Stimulated activated CD8-positive, alpha-beta memory T cell treated with anti-CD3 and anti-CD28 coated beads, Interleukin-7, amount 100 ng/mL, for 48 hours (primary cell): ENCODE data around the gene BCAS3.
"Not testable (repeated sequence)": the region's sequence is repeated elsewhere in the genome, so short reads cannot be mapped to it uniquely, and the experiment has no call there.

Experiments used
- DNase-seq, 2 donors: peaks; one replicate each; pipeline ENCODE4 v3.0.0-alpha.2; 2020; ENCODE audit warnings: low read depth in 1 of 2; ENCODE audit errors: extremely low read depth in 1 of 2

Gene BCAS3

DNA sequence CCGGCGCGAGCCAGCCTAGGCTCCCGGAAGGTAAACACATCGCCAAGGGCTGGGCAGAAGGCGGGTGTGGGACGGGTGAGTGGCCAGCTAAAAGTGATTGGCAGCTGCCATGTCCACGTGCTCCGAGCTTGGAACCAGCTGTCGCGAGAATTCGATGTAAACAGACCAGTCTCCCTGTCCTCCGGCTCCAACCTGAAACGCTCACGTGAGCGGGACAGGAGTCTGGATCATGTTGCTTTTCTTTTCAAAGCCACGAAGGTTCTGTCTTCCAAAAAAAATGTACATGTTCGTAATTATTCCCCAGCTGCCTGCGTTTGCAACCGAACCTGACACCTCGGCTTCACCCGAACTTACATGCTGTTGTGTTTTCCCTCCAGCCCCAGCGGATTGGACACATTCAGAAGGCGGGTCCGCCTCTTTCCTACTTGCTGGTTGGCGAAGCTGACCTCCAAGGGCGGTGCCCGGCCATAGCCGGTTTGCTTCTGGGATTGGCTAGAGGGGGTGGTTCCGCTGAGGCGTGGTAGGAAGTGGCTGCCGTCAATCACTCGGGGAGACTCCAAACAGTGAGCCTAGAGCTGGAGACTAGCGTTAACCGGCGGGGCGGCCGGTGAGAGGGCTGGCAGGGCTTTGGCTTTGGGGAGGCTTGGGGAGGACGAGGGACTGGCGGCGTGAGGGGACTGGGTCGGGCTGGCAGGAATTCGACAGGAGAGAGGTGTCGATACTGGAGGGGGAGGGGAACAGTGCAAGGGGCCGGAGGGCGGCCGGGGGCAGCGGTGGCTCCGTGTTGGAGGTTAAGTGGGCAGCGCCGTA is at the start of gene BCAS3:
BCAS3 (plus strand) TSS at position 544 of the 810 bp plus-strand sequence.
- peak; percentile 90 to 98 for DNase-seq

DNA sequence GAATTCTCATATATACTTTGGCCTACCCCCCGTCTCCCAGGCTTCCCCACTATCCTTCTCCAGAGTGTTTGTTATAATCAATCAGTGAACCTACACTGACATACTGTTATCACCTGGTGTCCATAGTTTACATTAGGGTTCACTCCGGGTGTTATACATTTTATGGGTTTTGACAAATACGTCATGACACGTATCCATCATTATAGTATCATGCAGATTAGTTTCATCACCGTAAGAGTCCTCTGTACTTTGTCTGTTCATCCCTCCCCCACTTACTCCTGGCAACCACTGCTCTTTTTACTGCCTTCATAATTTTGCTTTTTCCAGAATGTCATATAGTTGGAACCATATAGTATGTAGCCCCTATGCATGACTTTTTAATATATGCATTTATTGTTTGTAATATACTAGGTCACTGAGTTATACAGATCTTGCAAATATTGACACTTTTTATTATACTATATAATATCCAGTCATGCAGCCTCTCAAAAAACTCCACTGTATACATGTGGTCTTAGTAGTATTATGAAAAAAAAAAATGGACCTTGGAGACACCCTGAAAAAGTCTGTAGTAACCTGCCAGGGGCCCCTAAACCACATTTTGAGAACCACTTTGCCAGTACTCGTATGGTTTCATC is 49.3 kb upstream of the BCAS3 start:
- DNase-seq: no peak

DNA sequence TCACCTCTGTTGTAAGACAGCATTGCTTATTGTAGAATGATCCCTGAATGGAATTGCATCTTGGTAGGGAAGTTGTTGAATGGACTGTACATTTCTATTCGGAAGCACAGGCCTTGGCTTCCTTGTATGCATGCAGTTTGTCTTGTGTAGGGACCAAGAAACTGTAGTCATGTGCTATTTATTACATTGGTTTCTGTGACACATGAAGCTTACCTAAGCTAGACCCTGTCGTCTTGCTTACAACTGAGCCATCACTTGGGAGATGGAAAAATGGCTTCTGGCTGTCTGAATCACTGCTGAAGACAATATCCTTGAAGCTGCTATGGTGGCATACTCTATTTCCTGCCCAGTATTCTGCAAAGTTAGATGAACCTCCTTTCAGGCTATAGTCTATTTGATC is 48.5 kb upstream of the BCAS3 start:
- DNase-seq: no peak

DNA sequence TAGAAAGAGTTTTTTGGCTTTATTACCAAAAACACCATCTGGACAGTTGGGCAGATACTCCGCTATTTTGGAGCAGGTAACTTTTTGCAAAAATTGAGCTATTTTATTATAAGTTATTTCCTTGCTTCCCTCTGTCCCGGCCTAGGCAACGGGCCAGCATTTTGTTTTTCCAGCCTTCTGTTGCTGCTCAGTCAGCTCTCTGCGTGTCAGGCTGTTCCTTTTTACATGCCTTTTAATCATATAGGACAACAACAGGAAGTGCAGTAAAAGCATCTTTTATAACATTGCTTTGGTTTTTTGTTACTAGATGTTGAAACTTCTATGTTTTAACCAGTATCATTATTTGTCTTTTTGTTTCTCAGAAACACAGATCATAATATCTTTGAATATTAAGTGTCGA is 47.3 kb upstream of the BCAS3 start:
- no peak for DNase-seq

DNA sequence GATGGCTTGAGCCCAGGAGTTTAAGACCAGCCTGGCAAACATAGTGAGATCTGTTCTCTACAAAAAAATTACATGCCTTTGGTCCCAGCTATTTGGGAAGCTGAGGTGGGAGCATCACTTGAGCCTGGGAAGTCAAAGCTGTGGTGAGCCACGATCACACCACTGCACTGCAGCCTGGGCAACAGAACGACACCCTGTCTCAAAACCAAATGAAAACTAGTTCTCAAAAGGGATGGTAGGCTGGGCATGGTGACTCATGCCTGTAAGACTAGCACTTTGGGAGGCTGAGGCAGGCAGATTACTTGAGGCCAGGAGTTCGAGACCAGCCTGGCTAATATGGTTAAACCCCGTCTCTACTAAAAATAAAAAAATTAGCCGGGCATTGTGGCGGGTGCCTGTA is 46.5 kb upstream of the BCAS3 start:
- no peak for DNase-seq

DNA sequence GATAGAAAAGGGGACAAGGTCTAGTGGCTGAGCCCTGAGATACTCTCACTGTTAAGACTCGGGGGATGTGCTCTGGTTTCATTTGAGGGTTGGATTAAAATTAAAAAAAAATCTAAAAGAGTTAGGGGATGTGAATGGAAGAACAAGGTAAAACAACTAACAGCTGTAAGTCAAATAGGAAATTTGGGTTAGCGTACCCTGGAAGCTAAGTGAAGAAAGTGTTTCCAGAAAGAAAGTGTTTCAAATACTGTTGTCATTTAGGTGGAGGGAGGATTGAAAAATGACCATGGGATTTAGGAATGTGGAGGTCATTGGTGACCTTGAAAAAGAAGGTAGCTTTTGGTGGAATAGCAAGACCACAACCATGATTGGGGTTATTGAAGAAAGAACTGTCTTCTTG is 40.0 kb upstream of the BCAS3 start:
- DNase-seq: no peak

DNA sequence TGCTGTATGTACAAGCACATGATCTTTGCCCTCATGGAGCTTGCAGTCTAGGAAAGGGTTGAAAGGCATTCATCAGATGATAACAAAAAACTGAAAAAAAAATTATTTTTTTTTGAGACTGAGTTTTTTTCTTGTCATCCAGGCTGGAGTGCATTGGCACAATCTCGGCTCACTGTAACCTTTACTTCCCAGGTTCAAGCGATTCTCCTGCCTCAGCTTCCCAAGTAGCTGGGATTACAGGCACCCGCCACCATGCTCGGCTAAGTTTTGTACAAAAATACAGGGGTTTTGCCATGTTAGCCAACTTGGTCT is 38.7 kb upstream of the BCAS3 start:
- DNase-seq: no peak

DNA sequence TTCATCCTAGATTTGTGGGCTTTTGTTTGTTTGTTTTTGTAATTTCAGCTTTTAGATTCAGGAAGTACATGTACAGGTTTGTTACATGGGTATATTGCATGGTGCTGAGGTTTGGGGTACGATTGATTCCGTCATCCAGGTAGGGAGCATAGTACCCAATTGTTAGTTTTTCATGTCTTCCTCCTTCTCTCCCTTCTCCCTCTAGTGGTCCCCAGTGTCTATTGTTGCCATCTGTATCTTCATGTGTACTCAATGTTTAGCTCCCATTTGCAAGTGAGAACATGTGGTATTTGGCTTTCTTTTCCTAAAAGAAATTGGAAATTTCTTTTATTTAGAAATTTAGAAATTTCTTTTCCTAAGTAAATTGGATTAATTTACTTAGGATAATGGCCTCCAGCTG is 37.1 kb upstream of the BCAS3 start:
- DNase-seq: no peak

DNA sequence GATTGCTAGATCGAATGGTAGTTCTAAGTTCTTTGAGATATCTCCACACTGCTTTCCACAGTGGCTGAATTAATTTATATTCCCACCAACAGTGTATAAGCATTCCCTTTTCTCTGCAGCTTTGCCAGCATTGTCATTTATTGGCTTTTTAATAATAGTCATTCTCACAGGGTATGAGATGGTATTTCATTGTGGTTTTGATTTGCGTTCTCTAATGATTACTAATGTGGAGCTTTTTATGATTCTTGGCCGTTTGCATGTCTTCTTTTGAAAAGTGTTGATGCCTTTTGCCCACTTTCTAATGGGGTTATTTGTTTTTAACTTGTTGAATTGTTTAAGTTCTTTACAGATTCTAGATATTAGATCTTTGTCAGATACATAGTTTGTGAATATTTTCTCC is 36.5 kb upstream of the BCAS3 start:
- DNase-seq: no peak

DNA sequence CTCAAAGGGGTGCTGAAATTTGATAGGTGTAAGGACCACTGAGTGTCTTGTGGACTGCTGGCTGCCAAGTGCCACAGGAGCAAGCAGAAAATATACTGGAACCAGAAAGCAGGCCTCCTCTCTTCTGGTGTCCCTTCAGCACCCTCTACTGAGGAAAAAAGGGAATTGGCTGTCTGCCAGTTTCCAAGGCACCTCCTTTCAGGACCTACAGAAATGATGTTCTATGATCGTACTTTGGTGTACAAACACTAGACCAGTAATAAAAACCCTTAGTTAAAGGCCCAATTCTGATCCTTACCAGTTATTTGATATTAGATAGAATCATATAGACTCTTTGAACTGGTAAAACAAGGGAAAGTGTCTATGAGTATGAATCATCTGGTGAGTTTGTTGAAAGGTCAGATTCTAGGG is 35.8 kb upstream of the BCAS3 start:
- DNase-seq: peak in 1 of 2 donors; percentile 21

DNA sequence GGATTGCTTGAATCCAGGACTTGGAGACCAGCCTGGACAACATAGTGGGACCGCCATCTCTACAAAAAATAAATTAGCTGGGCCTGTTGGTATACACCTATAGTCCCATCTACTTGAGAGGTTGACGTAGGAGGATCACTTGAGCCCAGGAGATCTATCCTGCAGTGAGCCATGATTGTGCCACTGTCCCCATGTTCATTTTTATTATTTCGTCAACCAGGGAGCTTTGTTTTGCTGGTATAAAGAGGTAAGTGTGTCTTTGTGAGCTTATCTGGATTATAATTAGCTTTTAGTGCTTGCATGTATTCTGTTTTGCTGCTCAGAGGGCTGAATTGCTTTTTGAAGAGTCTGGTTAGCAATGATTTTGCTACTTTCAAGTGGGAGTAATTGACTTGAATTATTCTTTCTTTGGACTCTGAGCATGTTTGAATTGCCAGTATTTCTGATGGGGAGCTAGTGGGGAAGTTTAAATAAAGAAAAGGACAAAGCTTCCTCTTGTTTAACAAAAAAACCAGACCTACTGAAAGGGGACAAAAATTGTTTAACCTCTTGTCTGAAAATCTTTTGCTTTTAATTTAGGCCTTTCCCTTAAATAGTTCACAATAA is 31.6 kb upstream of the BCAS3 start:
- DNase-seq: no peak

DNA sequence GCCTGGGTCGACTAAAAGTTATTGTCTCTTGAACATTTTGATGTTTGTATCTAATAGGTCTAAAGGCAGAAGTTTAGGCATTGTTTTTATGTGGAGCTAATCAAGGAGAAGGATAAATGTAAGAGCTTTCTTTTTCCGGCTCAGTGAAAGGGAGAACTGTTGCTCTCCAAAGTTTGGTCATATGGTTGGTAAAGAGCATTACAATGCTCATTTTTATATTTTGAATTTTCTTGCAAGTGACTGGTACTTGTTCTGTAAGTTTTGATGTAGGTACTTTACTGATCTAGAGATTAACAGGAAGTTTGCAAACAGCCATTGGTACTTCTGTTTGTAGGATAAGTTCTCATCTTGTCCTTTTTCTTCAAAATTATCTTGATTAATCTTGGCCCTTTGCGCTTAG is 30.9 kb upstream of the BCAS3 start:
- DNase-seq: no peak

DNA sequence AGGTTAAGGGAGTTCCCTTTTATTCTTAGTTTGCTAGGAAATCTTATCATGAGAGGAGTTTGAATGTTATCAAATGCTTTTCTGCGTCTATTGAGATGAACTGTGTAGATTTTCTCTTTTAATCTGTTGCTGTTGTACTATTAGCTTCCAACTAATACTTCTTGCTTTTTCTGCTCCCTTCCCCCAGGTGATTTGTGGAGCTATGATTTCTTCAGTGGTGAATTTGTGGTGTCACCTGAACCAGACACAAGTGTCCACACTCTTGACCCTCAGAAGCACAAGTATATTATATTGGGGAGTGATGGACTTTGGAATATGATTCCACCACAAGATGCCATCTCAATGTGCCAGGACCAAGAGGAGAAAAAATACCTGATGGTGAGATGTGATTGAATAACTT is 29.9 kb upstream of the BCAS3 start:
- no peak for DNase-seq

DNA sequence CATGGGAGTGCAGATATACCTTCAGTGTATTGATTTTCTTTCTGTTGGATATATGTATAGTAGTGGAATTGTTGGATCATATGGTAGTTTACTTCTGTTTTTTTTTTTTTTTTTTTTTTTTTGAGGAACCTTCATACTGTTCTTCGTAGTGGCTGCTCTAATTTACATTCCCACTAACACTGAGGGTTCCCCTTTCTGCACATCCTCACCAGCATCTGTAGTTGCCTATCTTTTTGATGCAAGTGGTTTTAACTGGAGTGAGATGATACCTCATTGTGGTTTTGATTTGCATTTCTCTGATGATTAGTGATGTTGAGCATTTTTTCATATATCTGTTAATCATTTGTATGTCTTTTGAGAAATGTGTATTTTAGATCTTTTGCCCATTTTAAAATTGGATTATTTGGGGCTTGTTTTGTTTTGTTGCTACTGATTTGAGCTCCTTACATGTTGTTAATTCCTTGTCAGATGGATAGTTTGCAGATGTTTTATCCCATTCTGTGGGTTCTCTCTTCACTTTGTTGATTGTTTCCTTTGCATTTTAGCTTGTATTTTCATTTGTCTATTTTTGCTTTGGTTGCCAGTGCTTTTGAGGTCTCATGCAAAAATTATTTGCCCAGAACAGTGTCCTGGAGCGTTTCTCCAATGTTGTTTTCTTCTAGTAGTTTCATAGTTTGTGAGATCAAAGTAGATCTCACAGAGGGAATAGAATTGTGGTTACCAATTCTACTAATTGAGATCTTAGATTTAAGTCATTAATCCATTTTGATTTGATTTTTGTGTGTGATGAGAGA is 25.0 kb upstream of the BCAS3 start:
- DNase-seq: no peak

DNA sequence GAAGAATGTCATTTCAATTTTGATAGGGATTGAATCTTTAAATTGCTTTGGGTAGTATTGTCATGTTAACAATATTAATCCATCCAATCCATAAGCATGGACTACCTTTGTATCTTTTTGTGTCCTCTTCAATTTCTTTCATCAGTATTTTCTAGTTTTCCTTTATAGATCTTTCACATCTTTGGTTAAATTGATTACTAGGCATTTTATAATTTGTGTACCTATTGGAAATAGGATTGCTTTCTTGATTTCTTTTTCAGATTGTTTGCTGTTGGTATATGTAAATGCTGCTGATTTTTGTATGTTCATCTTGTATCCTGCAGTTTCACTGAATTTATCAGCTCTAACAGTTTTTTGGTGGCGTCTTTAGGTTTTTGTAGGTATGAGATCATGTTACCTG is 24.1 kb upstream of the BCAS3 start:
- no peak for DNase-seq

DNA sequence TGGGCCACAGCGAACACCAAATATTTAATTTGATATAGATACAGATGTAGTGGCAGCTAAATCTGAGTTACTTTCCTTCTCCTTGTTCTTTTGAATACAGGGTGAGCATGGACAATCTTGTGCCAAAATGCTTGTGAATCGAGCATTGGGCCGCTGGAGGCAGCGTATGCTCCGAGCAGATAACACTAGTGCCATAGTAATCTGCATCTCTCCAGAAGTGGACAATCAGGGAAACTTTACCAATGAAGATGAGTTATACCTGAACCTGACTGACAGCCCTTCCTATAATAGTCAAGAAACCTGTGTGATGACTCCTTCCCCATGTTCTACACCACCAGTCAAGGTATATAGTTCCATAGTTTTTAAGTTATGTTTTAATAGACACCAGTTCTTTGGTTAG is 21.2 kb upstream of the BCAS3 start:
- no peak for DNase-seq

DNA sequence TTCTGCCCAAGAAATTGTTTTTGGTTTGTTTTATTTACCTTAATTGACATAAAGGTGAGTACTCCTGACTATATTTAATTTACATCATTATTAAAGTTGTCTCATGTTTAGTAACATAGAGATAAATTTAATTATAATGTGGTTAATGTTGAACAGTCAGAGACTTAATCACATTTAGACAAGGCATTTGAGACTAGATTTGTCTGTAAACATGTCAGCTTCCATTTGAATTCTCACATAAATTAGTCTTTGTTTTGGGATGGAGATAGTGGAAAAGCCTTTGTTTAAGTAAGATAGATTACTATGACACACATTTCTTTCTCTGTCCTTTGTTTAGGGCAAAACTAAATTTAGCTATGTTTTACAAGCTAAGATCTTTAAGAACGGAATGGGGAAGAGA is 18.5 kb upstream of the BCAS3 start:
- no peak for DNase-seq

DNA sequence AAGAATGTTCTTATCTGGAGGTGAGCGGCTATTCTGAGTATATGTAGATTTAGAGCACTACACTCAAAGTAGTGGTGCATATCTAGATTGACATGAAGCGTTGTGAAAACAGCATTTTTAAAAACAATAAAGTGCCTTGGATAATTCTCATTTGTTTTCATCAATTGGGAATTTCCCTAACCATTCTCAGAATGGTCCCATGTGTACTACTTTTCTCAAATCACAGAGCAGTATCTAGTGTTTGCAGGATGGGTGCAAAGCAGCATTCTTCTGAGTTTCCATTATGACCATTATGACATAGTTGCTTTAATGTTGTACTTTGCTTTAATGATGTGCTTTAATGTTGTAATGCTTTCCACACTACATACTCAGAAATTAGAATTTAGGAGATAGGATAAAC is 16.2 kb upstream of the BCAS3 start:
- no peak for DNase-seq

DNA sequence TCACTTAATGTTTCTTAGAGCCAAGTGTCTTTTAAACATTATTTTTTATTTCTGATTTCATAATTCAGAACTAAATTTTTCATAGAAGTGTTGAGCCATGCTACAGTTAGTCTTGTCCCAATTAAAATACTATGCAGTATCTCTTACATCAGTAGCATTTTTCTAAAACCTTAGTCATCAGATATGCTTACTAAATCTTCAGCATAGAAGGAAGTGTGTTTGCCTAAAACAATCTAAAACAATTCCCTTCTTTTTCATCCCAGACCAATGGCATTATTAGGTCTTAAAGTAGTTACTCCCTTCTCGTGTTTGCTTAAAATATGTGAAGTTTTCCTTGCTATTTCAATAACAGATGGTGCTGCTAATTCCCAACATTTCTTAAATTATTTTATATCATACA is 13.6 kb upstream of the BCAS3 start:
- no peak for DNase-seq

DNA sequence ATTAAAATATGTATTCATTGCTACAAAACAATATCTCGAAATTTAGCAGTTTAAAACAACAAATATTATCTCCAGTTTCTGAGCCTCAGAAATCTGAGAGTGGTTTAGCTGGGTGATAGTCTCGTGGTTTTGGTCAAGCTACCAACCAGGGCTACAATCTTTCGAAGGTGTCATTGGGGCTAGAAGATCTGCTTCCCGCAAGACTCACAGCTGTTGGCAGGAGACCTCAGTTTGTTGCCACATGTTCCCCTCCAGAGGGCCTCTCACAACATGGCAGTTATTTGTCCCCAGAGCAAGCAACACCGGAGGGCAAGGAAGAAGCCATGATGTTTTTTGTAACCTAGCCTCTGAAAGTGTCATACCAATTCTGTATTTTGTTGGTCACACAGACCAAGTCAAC is 12.0 kb upstream of the BCAS3 start:
- DNase-seq: no peak

DNA sequence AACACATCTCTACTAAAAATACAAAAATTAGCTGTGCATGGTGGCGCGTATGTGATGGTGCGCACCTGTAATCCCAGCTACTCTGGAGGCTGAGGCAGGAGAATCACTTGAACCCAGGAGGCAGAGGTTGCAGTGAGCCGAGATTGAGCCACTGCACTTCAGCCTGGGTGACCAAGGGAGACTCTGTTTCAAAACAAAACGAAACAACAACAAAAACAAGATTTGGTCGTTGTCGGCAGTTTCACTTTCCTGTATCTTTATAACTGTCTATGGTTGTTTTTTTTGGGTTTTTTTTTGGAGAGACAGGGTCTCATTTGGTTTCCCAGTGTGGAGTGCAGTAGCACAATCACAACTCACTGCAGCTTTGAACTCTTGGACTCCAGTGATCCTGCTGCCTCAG is 8.9 kb upstream of the BCAS3 start:
- DNase-seq: not testable (repeated sequence)

DNA sequence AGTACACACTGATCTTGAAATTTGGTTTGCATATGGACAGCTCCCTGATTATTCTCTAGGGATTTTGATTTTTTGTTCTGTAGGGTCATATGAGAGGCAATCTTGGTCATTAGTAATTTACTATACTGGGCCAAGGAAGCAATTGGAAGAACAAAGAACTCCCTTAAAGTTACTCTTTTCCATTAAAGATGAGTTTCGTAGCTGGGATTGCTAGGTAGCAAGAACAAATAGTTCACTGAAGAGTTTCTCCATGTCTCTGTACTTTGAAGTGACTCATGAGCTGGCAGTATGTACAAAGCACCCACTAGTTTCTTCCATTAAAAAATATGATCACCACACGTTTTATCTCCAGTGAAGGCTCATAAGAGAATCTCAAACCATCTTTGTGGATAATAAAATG is 6.2 kb upstream of the BCAS3 start:
- no peak for DNase-seq
